Measurements from ENCODE around the gene RAP2B.

- TF ChIP-seq EZH2 (IDR thresholded peaks at IDR 0.05; ENCODE audit: borderline replicate concordance, insufficient read depth, low read length, poor library complexity, severe bottlenecking) (no peak), CTCF (IDR thresholded peaks at IDR 0.05; ENCODE audit: poor library complexity, severe bottlenecking) (no peak), POLR2AphosphoS5 (IDR thresholded peaks at IDR 0.05) (no peak), SMC3 (conservative IDR thresholded peaks at IDR 0.05; ENCODE audit: poor library complexity) (no peak)
These were observed 53.5 kb downstream of the RAP2B start for GRCh38 chr3:153215497-153215896.

Measured in neural cell (in vitro differentiated cells).